GM21786 (cell line): ENCODE measurements around the gene CAMTA1.

Source experiments
- ATAC-seq: cut with Tn5 transposase; IDR thresholded peaks from one replicate; pipeline ENCODE4 v1.9.1; 2021; ENCODE audit not compliant: unreplicated experiment

CAMTA1 gene

GRCh38 chr1:7455796-7456721 is 670.8 kb downstream of the CAMTA1 start:
- ATAC-seq = no peak

GRCh38 chr1:7456722-7457082 is 671.4 kb downstream of the CAMTA1 start:
- ATAC-seq = no peak

GRCh38 chr1:7457811-7458210 is 672.6 kb downstream of the CAMTA1 start:
- no peak for ATAC-seq

- ATAC-seq = no peak
These were observed 673.7 kb downstream of the CAMTA1 start for GRCh38 chr1:7458946-7459345.

- ATAC-seq = no peak
These were observed 674.7 kb downstream of the CAMTA1 start for GRCh38 chr1:7459914-7460313.

- ATAC-seq = no peak
These were observed 675.6 kb downstream of the CAMTA1 start for GRCh38 chr1:7460807-7461206.

GRCh38 chr1:7462617-7463016 is 677.4 kb downstream of the CAMTA1 start:
- ATAC-seq = no peak

GRCh38 chr1:7463526-7463925 is 678.3 kb downstream of the CAMTA1 start:
- no peak for ATAC-seq

- no peak for ATAC-seq
These were observed 679.5 kb downstream of the CAMTA1 start for GRCh38 chr1:7464736-7465135.

- ATAC-seq = no peak
These were observed 682.4 kb downstream of the CAMTA1 start for GRCh38 chr1:7467476-7468175.

- no peak for ATAC-seq
These were observed 683.0 kb downstream of the CAMTA1 start for GRCh38 chr1:7468248-7468647.

GRCh38 chr1:7469255-7469938 is 684.1 kb downstream of the CAMTA1 start:
- ATAC-seq = no peak

GRCh38 chr1:7470904-7471638 is 685.8 kb downstream of the CAMTA1 start:
- no peak for ATAC-seq

GRCh38 chr1:7471836-7472235 is 686.6 kb downstream of the CAMTA1 start:
- no peak for ATAC-seq

GRCh38 chr1:7473223-7474142 is 688.2 kb downstream of the CAMTA1 start:
- no peak for ATAC-seq

- ATAC-seq = no peak
These were observed 688.9 kb downstream of the CAMTA1 start for GRCh38 chr1:7474143-7474490.

GRCh38 chr1:7474786-7475502 is 689.7 kb downstream of the CAMTA1 start:
- ATAC-seq = no peak

GRCh38 chr1:7475691-7476090 is 690.4 kb downstream of the CAMTA1 start:
- no peak for ATAC-seq

- ATAC-seq = no peak
These were observed 691.1 kb downstream of the CAMTA1 start for GRCh38 chr1:7476402-7476801.
